ENCODE results near the gene NFYC.

- TF ChIP-seq CTCF (IDR thresholded peaks at IDR 0.05 in 4 of 5, conservative IDR thresholded peaks at IDR 0.05 in 1 of 5) (no peak), POLR2A (IDR thresholded peaks at IDR 0.05) (no peak)
Measured at GRCh38 chr1:40673452-40673851, 18.1 kb upstream of the NFYC start.
